ENCODE results near the gene METTL16.

The METTL16 gene

DNA sequence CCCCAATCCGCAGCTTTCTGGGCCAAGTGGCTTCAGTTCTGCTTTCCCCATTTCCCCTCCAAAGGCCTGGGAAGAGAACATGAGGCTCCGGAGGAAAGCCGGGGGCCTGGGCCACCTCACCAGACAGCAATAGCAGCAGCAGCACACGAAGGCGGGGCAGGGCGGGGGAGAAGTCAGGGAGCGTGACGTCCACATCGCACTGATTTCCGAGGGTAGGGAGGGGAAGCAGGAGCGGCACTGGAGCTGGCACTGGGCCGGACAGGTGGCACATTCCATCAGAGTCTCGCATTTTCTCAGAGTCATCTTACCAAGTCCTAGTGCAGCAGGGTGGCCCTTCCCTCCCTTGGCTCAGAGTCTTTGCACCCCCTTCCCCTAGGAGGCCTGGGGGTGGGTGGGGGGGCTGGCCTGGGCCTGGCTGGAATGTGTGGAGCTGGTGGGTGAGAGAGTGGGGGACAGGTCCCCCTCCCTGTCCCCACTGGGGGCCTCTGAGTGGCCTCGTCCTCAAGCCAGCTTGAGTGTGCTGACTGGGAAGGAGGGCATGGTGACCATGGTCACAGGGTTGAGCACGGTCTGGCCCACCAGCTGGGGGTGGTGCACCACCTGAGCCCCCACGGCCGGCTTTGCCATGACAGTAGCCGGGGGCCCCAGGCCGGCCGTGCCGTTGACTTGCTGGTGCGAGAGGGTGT lies 125.1 kb downstream of the METTL16 start:
- in situ Hi-C loops (cut with HindIII; ENCODE audit: low sequenced_read_pairs), result no loop called here

DNA sequence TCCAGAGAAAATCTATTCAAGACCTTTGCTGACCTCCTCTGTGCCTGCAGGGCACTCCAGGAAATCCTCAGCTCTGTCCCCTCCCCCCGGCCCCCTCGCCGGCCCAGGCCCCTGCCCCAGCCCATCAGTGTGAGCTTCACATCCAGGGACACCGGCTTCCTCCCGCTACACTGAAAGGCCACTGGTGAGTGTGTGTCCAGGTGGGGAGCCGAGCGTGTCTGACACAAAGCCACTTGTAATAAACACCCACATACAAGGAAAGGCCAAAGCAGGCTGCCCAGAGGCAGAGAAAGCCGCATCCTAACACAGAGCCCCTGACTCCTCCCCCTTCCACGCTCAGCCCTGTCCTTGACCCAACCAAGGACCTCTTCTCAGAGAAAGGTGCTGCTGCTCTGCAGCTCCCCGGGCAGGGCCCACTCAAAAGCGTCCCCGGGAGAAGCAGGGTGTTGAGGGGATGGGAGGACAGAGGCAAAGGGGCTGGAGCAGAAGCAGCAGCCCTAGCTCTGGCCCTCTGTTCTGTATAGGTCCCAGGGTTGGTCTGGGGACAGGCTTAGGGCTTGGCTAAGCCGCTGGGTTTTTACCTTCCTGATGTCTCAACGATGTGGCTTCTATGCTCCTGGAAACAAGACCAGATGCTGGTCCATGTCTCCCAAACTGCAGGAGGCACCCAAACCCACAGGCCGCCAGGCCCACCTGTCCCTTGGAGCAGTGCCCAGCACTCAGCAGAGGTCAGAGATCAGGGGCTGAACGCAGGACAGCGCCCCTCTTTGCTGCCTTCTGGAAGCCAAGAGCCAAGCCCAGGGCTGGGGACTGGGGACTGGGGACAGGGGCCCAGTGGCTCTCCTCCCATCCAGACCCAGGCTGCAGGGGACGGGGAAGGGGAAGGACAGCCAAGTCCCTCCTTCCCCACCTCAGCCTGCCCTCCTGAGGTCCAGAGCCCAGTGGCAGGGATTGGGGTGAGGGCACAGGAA lies 126.2 kb downstream of the METTL16 start:
- in situ Hi-C loops (cut with HindIII; ENCODE audit: low sequenced_read_pairs), result no loop called here

DNA sequence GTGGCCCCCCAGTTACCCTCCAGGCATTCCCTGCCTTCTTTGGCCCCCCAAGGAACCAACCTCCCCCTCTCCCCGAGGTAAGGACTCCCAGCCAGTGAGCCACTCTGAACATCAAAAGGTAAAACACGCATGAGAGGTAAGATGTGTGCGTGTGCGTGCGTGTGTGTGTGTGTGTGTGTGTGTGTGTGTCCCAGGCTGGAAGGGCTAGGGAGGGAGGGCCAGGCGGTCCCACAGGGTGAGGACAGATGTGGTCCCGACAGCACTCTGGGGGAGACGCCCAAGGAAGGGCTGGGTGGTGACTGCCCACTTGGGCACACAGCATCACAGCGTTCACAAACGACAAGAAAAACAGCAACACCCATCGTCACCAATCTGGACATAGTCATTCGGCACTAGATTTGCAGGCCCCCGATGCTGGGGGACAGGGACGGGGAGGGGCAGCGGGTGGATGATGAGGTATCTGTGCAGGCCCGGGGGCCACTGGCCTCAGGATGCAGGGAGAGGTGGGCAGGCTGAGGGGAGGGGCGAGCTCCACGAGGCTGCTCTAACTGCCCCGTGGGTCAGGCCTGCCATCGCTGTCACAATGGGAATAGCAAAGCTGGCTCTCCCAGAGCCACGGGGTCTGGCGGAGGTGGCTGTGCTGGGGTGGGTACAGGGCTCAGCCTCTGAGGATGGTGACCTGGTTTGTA lies 127.1 kb downstream of the METTL16 start:
- in situ Hi-C loops (cut with HindIII; ENCODE audit: low sequenced_read_pairs), result no loop called here

DNA sequence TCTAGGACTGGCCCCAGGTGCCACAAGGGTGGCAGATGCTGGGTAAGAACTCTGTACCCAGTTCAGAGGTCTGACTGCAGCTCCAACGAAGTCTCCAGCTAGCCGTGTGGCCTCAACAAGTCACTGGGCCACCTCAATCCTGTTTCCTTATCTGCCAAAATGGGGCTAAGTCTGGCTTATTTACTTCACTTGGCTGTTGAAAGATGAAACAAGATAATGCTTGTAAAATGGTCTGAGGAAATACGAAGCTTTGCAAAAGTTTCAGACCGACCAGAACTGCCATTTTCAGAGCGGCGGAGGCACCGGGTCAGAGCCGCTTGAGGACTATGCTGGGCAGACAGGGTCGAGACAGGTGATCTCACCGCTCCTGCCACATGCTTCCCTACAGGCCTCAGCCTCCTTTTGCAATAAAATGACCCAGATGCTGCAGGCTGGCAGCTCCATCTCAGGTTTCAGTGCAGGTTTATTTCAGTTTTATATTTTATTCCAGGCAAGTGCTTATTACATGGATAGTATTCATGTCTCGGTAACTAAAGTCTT lies 128.0 kb downstream of the METTL16 start:
- in situ Hi-C loops (cut with HindIII; ENCODE audit: low sequenced_read_pairs), result no loop called here

DNA sequence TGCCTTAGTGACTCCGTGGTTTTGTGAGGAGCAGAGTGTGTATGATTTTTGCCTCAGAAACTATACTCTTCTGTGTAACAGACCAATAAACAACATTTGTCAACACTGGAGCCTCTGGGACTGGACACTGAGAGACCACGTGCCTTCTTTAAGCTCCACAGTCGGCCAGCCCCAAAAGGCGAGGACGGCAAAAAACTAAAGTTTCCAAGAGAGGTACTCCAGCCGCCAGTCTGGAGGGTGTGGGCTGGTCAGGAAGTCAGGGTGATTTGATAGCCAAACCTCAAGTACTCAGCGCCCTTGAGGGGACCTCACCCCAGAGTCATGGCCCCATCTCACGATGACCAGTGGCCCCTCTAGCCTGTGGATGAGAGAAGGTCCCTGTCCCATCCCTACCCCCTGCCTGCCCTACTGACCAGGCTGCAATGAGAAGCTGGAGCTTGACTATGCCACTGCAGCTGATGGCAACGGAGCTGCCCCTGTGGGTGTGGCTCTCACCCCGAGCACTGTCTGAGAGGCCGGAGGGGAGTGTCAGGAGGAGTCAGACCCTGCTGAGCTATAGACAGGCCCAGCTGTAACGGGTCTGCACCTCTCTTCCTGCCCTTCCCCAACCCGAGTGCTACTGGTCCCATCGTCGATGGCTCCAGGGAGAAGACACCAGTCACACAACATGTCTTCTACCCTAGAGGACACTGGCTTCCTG lies 130.6 kb downstream of the METTL16 start:
- in situ Hi-C loops (cut with HindIII; ENCODE audit: low sequenced_read_pairs), result no loop called here

DNA sequence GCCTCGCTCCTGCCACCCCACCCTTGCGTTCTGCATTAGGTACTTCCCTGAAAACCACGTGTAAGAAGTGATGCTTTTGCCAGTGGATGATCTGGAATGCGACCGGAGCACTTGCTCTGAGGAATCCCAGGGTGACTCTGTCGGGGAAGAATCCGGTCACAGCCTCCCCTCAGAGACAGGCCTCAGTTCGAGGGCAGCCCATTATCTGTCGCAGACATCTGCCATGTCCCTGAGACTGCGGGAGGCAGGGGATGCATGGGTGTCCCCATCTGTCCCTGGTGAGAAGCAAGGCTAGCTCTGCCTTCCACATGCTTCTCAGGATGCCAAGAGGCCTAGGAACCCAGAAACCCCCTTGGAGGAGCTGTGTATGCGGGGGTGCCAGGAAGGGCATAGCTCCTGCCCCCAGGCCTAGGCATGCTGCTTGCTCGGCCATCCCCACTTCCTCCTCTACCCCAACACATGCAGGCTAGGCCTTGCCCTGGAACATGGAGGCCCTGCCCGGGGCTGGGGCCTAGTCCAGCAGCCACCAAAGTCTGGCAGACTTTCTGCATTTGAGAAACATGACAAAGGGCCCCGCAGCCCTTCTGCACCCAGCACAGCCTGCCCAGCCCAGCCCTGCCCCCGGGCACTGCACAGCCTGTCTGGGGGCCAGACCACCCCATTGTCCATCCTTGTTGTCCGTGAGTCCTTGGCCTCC lies 131.3 kb downstream of the METTL16 start:
- in situ Hi-C loops (cut with HindIII; ENCODE audit: low sequenced_read_pairs), result no loop called here

DNA sequence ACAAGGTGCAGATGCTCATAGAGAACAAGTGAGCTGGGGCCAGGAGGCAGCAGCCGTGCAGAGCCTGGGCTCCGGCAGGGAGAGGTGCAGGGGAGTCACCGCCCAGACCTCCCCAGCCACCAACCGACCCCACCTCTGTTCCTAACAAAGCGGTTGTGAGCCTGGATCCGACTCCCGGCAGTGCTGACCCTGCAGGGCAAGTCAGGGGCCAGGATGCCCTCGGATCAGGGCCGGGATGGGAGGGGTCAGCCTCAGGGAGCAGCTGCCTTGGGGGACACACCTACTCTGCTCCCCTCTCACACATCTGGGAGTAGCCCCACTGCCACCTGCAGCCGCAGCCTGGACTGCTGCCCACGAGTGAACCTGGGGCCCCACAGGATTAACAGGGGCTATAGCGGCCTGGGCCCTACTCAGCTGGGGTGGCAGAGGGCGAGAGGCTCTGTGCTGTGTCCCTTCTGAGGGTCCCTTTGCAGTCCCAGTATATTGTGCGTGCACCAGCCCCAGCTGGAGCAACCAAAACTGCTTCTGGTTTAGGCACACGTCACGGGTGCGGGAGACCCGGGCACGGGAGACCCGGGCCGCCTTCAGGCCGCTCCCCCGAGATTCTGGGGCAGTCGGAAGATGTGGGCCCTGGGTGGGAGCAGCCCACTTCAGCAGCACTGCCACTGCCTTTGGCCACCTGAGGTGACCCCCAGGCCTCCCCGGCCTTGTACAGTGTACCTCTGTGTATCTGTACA lies 132.0 kb downstream of the METTL16 start:
- in situ Hi-C loops (cut with HindIII; ENCODE audit: low sequenced_read_pairs), result no loop called here

DNA sequence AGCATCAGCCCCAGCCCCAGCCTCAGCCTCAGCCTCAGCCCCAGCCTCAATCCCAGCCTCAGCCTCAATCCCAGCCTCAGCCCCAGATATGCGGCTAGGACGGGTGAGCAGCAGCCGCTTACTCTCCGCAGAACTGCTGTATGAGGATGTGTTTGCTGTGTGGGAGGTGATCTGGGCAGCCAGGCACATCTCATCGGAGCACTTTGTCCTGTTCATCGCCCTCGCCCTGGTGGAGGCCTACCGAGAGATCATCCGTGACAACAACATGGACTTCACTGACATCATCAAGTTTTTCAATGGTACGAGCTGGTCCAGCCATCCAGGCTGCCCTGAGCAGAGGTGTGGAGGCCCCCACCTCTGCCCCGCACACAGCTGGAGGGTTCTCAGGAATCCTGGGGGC lies 132.8 kb downstream of the METTL16 start:
- in situ Hi-C loops (cut with HindIII; ENCODE audit: low sequenced_read_pairs), result no loop called here

DNA sequence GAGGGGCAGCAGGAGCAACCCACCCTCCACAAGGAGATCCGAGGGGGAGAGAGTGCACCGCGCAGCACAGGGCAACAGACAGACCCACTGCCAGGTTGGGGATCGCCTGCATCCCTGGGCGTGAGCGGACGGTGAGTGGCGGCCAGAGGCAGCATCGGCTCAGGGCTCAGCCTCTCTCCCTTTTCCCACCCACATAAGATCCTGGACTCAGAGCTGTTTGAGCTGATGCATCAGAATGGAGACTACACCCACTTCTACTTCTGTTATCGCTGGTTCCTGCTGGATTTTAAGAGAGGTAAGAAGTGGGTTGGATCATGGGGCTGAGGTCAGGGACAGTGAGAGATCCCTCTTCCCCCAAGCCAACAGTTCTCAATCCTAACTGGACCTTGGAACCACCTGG lies 134.0 kb downstream of the METTL16 start:
- in situ Hi-C loops (cut with HindIII; ENCODE audit: low sequenced_read_pairs), result no loop called here

DNA sequence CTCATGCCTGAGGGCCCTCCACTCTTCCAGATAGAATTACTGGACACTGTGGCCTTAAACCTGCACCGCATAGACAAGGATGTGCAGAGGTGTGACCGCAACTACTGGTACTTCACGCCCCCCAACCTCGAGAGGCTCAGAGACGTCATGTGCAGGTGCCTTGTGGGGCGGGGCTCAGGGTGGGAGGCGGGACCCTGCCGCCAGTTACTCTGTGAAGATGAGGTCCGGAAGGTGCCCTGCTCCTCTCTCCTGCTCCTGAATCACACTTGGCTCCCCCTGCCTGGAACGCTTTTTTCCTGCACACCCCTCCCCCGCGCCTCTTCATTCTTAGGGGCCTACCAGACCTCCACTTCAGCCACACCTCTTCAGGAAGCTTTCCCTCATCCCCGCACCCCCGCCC lies 135.6 kb downstream of the METTL16 start:
- in situ Hi-C loops (cut with HindIII; ENCODE audit: low sequenced_read_pairs), result no loop called here

DNA sequence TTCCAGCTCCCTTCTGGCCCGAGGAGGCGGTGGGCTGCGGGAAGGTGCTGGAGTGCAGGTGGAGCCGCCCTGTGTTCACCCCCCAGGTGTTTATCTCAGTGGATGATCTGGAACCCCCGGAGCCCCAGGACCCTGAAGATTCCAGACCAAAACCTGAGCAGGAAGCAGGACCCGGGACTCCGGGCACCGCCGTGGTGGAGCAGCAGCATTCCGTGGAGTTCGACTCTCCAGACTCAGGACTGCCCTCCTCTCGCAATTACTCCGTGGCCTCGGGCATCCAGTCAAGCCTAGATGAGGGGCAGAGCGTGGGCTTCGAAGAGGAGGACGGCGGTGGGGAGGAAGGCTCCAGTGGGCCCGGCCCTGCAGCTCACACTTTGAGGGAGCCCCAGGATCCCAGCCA lies 136.3 kb downstream of the METTL16 start:
- in situ Hi-C loops (cut with HindIII; ENCODE audit: low sequenced_read_pairs), result no loop called here

DNA sequence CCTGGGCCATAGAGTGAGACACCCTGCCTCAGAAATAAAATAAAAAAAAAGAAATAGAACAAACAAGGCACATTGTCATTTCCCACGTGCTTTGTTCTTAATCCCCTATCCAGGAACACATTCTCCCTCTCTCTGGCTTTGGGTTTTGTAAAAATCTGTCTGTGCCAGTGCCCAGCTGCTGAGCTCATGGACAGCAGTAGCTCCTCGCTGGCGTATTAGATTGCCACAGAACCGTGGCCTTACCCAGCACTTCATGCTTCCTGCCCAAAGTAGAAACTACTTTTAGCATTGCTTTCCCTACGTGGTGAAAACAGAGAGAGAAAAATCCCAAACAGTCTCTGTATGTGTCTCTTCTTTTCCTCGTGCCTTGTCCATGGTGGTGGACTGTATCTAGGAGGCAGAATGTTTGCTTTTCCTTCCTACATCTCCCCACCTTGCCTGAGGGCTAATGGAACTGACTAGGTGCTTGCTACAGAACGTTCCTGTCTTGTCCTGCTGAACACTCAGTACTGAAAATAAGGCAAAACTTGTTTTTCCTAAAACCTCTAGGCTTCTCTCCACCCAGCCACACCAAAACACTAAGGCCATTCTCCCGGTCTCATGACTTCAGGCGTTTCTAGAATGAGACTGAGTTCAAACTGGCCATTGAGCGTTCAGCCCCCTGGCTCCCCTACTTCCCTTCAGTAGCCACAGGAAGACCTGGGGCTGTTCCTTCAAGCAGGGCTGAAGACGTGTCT lies 137.0 kb downstream of the METTL16 start:
- in situ Hi-C loops (cut with HindIII; ENCODE audit: low sequenced_read_pairs), result no loop called here

DNA sequence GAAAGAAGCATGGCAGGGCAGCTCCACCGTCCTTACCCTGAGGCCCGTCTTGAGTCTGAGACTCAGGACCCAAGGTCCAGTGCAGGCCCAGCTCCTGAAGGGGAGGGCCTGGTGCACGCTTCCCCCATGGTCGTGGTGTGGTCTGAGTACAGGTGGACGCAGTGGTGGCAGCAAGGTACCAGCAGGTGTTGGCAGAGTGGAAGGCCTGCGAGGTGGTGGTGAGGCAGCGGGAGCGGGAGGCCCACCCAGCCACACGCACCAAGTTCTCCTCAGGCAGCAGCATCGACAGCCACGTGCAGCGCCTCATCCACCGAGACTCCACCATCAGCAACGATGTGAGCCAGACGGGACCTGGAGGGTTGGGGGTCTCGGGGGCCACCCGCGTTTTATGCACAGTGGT lies 138.5 kb downstream of the METTL16 start:
- in situ Hi-C loops (cut with HindIII; ENCODE audit: low sequenced_read_pairs), result no loop called here

DNA sequence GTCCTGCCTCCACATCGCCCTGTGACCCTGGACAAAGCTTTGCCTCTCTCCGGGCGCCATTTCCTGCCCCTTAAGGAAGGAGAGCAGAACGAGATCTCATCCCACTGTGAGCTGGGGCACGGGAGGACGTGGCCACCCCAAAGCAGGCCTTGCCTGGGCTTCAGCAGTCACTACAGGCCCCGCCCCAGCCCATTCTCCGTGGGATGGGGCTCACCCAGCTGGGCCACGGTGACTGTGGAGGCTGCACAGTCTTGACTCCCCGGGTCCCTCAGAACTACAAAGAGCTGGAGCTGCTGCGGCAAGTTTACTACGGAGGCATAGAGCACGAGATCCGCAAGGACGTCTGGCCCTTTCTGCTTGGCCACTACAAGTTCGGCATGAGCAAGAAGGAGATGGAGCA lies 139.0 kb downstream of the METTL16 start:
- in situ Hi-C loops (cut with HindIII; ENCODE audit: low sequenced_read_pairs), result no loop called here

DNA sequence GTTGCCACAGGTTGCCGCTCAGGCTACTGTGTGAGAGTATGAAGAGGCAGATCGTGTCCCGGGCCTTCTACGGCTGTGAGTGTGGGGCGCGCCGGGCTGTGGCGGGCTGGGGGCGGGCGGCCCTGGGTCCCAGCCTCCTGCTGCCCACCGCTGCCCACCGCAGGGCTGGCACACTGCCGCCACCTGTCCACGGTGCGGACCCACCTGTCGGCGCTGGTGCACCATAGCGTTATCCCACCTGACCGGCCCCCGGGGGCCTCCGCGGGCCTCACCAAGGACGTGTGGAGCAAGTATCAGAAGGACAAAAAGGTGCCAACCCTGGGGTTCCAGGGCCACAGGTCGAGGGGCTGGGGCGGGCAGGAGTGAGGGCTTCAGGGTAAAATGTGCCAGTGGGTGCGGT lies 139.5 kb downstream of the METTL16 start:
- in situ Hi-C loops (cut with HindIII; ENCODE audit: low sequenced_read_pairs), result no loop called here

DNA sequence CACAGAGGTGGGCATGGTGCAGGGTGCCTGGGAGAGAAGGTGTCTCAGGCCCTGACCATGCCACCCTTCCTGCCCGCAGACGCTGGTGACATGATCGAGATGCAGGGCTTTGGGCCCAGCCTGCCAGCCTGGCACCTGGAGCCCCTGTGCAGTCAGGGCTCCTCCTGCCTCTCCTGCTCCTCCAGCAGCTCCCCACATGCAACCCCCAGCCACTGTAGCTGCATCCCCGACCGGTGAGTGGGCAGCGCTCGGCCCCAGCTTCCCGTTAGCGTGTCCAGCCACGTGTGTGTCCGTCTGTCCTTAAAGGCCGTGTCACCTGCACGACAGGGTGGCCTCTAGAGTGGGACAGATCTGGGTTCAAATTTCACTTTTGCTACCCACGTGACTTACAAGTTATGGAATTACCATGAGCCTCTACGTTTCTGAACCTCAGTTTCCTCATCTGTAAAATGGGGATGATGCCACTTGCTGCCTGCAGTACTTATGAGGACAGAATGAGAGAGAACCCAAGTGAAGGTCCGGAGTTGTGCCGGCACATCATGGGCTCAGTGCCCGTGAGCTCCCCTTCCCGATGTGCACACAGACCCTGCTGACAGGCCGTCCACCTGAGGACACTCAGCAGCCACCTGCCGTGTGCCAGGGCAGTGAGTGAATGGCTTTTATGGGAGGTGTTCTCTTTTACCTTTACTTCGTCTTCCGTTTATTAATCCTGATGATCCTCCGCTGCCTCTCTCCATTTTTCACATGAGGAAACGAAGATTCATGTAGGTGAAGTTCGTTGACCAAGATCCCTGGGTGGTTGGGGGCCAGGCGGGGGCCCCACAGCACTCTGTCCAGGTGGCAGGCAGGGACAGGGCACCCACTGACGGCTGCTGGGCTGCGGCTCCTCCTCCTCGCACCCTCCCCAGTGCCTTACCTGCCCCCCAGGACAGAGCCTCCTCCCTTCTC lies 140.2 kb downstream of the METTL16 start:
- in situ Hi-C loops (cut with HindIII; ENCODE audit: low sequenced_read_pairs), result no loop called here

DNA sequence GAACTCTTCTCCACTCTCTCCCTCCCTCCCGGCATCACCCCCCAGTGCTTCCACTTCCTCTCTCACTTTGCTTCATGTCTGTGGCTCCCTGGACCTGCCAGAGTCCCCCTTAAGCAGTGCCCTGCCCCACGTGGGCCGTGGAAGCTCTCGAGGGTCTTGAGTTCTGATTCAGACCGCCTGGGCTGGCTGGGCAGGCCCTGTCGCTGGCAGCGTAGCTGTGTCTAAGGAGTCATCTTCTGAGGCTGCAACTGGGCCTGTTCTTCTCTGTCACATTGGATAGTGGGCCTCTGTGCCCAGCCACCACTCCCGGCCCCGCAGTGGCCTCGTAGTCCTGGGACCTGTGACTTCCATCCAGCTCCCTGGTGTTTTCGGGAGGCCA lies 141.5 kb downstream of the METTL16 start:
- in situ Hi-C loops (cut with HindIII; ENCODE audit: low sequenced_read_pairs), result no loop called here
